HepG2 (cell line): ENCODE data around the gene TCF7L2. TPM values are rescaled to one million over a fixed set of nuclear protein-coding genes. Genes with fewer than 3 reads are reported as not detected.

ENCODE experiments used
- ATAC-seq: fragments of 200-7000 bp; cut with Tn5 transposase; 3 replicates; pipeline ENCODE4 v1.9.1; 2020; ENCODE audit warnings: mild to moderate bottlenecking, moderate library complexity
- BruUV-seq: library from RNA; stranded (reverse); fragments of 400-500 nt; replicated peaks from 2 replicates; lab custom pipeline; 2021; lab: Mats Ljungman, UMichigan
- CTCF ChIA-PET: fragments of 300-600 bp; formaldehyde crosslinking; extraction: SDS; loops from one replicate; lab custom pipeline; 2021; ENCODE audit warnings: low total read pairs, inconsistent platforms, low intra/inter-chr PET ratio; lab: Yijun Ruan, JAX
- POLR2A ChIA-PET: fragments of 350-600 bp; sonication (Branson Sonifier 250); formaldehyde crosslinking; loops from one replicate; lab custom pipeline; 2020; ENCODE audit warnings: antibody characterized with exemption, inconsistent platforms; lab: Yijun Ruan, JAX
- DNase-seq: peaks from one replicate; pipeline ENCODE4 v3.0.0-alpha.2; 2015; ENCODE audit warnings: low spot score
- FAIRE-seq: peaks from 3 replicates; lab custom pipeline; 2011; peaks lifted over from hg19 to GRCh38; lab: Jason Lieb, UNC
- H2AFZ ChIP-seq: one replicate; pipeline ENCODE4 v1.6.1; 2011; ENCODE audit warnings: low read length, inconsistent platforms
- H3K27ac ChIP-seq: fragments of 300-600 bp; 3 replicates; pipeline ENCODE4 v1.8.0; 2011; ENCODE audit warnings: mixed run types, mild to moderate bottlenecking, mixed read lengths, low read length, inconsistent platforms; ENCODE audit not compliant: insufficient read depth; ENCODE audit errors: extremely low read length
- H3K27me3 ChIP-seq, 2 experiments: fragments of 200-600 bp in 1 of 2; 2 replicates in 1 of 2; 3 replicates in 1 of 2; pipeline versions ENCODE4 v1.6.0 to v1.8.0; 2011; ENCODE audit warnings: low read length in 2 of 2, mild to moderate bottlenecking in 2 of 2, moderate library complexity in 2 of 2, inconsistent platforms in 1 of 2; ENCODE audit not compliant: insufficient read depth in 2 of 2, control insufficient read depth in 1 of 2
- H3K36me3 ChIP-seq, 2 experiments: fragments of 200-600 bp in 1 of 2; replicated peaks in 1 of 2; 2 replicates in 1 of 2; 3 replicates in 1 of 2; pipeline versions ENCODE4 v1.5.1 to v1.8.0; 2011; ENCODE audit warnings: low read length in 2 of 2, inconsistent platforms in 1 of 2; ENCODE audit not compliant: insufficient read depth in 2 of 2, control insufficient read depth in 1 of 2
- H3K4me1 ChIP-seq: 2 replicates; pipeline ENCODE4 v1.5.1; 2012; ENCODE audit warnings: low read length, inconsistent platforms; ENCODE audit not compliant: insufficient read depth
- H3K4me2 ChIP-seq: 2 replicates; pipeline ENCODE4 v1.6.0; 2011; ENCODE audit warnings: low read depth, low read length, inconsistent platforms
- H3K4me3 ChIP-seq, 3 experiments: fragments of 200-600 bp in 1 of 3; sonication (generic), shearing (Covaris generic) in 1 of 3; replicated peaks in 1 of 3; 2 replicates each; pipeline ENCODE4 v1.5.1; 2011 to 2016; ENCODE audit warnings: low read length in 3 of 3, inconsistent platforms in 2 of 3, low read depth in 2 of 3, mild to moderate bottlenecking in 2 of 3, control low read depth in 1 of 3, mixed read lengths in 1 of 3; ENCODE audit not compliant: insufficient read depth in 1 of 3
- H3K79me2 ChIP-seq: one replicate; pipeline ENCODE4 v1.6.1; 2011; ENCODE audit warnings: low read length, inconsistent platforms; ENCODE audit not compliant: insufficient read depth
- H3K9ac ChIP-seq: 2 replicates; pipeline ENCODE4 v1.6.0; 2011; ENCODE audit warnings: mild to moderate bottlenecking, low read depth, low read length, inconsistent platforms; ENCODE audit not compliant: insufficient read depth
- H3K9me3 ChIP-seq: 2 replicates; pipeline ENCODE4 v1.5.1; 2012; ENCODE audit warnings: mild to moderate bottlenecking, low read length
- H4K20me1 ChIP-seq: 2 replicates; pipeline ENCODE4 v1.6.0; 2011; ENCODE audit warnings: inconsistent platforms, mild to moderate bottlenecking, low read length, moderate library complexity; ENCODE audit not compliant: insufficient read depth
- AKAP8 ChIP-seq: sonication (generic); formaldehyde crosslinking; IDR thresholded peaks from 2 replicates; pipeline ENCODE4 v1.5.1; 2020; ENCODE audit warnings: mild to moderate bottlenecking, missing genetic modification reagents
- GPN1 ChIP-seq: sonication (generic); formaldehyde crosslinking; IDR thresholded peaks from 2 replicates; pipeline ENCODE4 v1.5.1; 2020; ENCODE audit warnings: missing genetic modification reagents, borderline replicate concordance
- KLF6 ChIP-seq: IDR thresholded peaks from 2 replicates; pipeline ENCODE4 v1.8.0; 2016; ENCODE audit warnings: missing biosample characterization, missing genetic modification reagents
- ZFP62 ChIP-seq: sonication (generic); formaldehyde crosslinking; IDR thresholded peaks from 2 replicates; pipeline ENCODE4 v1.4.0; 2020; ENCODE audit warnings: missing genetic modification reagents
- ZNF431 ChIP-seq: sonication (generic); formaldehyde crosslinking; IDR thresholded peaks from 2 replicates; pipeline ENCODE4 v1.9.0; 2022; ENCODE audit warnings: missing genetic modification reagents, low read depth, mild to moderate bottlenecking, borderline replicate concordance
- ZNF678 ChIP-seq: sonication (generic); formaldehyde crosslinking; IDR thresholded peaks from 2 replicates; pipeline ENCODE4 v1.4.0; 2020; ENCODE audit warnings: mild to moderate bottlenecking, missing genetic modification reagents
- WGBS: methylation state at CpG from one replicate; pipeline ENCODE4 v1.1.6; 2017; ENCODE audit warnings: low lambda C conversion rate; 5-methylcytosine and 5-hydroxymethylcytosine counted together
- in situ Hi-C: cut with HindIII; loops from 2 replicates; pipeline ENCODE4 v1.10.0; 2017; ENCODE audit warnings: low pct_unique_long_range_greater_than_20kb; ENCODE audit not compliant: extremely low pct_ligation_motif_present
- intact Hi-C: fragments of 100-400 bp; cut with micrococcal nuclease; formaldehyde crosslinking; loops from one replicate; pipeline ENCODE4 v1.10.0; 2022; ENCODE audit not compliant: unreplicated experiment
- polyA plus RNA-seq, 8 experiments: library from polyadenylated mRNA; depleted of rRNA in 3 of 8; stranded (reverse) in 7 of 8; unstranded in 1 of 8; fragments of >200 nt; fragmentation: Illumina TruSeq in 4 of 8; extraction: Trizol in 4 of 8; gene quantifications; 2 replicates each; pipeline versions ENCODE4 v1.2.1 to v1.2.3, GENCODE V29; 2011 to 2016; ENCODE audit warnings: low read depth in 4 of 8, missing spikeins in 1 of 8, mixed read lengths in 1 of 8; ENCODE audit not compliant: insufficient read depth in 1 of 8
- total RNA-seq, 5 experiments: library from RNA; depleted of rRNA; stranded (reverse); fragments of >200 nt; fragmentation: Illumina TruSeq; extraction: Trizol; gene quantifications; 2 replicates each; pipeline ENCODE4 v1.2.3, GENCODE V29; 2016; ENCODE audit warnings: low read depth in 1 of 5
- TF ChIP-seq, protein P1 (sequence below): sonication (generic); formaldehyde crosslinking; IDR thresholded peaks from 2 replicates; pipeline ENCODE4 v1.5.0; 2020; ENCODE audit warnings: missing genetic modification reagents, mild to moderate bottlenecking, borderline replicate concordance
- TF ChIP-seq, protein P2 (sequence below): IDR thresholded peaks from 2 replicates; pipeline ENCODE4 v1.6.1; 2016
- TF ChIP-seq, protein P3 (sequence below): sonication (generic); formaldehyde crosslinking; IDR thresholded peaks from 2 replicates; pipeline ENCODE4 v1.5.0; 2020; ENCODE audit warnings: mild to moderate bottlenecking, low read depth, missing genetic modification reagents, borderline replicate concordance
- TF ChIP-seq, protein P4 (sequence below): sonication (generic); formaldehyde crosslinking; IDR thresholded peaks from 2 replicates; pipeline ENCODE4 v1.4.0; 2020; ENCODE audit warnings: missing genetic modification reagents

The TCF7L2 gene
- total and polyA plus RNA-seq, 2 of the 13 experiments (the other 11 are each of a cell fraction or from before 2014, with no cell fraction given), result 3.9 to 13.7 TPM

DNA sequence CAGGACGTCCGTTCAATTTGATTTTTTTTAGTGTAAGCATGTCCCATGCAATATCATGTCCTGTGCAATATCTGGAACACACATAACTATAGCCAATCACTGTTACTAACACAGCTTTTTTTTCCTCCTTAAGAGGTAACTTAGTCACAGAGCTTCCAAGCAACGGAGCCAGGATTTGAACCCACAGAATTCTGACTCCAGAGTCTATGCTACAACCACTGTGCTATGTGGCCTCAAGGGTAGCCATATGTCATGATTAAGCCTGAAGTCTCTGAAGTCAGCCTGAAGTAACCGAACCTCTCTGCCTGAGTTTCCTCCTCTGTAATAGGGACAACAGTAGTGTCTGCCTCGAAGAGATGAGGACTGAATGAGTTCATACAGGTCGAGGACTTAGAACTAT is 42.2 kb upstream of the TCF7L2 start:
- no peaks in the 10 kb centered on the region for H3K36me3 ChIP-seq
- H3K9me3 ChIP-seq, result no peaks in the 10 kb centered on the region
- intact Hi-C loops (no loop called here), in situ Hi-C loops (no loop called here)
- POLR2A ChIA-PET, result interaction anchor here (1.4 to 1.8 kb wide), 2 partner anchors 9 to 42 kb away, joined by 3 to 4 read pairs; partner anchors contain the start of gene TCF7L2
- H3K4me3 ChIP-seq, result no peak overlapping the region
- no peak for ATAC-seq
- no peak overlapping the region for H3K9ac ChIP-seq
- no peak for DNase-seq
- no peaks in the 10 kb centered on the region for H4K20me1 ChIP-seq
- 63% methylated on average over 6 of the region's 6 CpGs for WGBS
- H3K4me2 ChIP-seq, result no peak overlapping the region
- CTCF ChIA-PET, result no interaction called here
- H2AFZ ChIP-seq, result no peak overlapping the region
- H3K79me2 ChIP-seq, result no peaks in the 10 kb centered on the region
- no peaks in the 10 kb centered on the region for H3K27me3 ChIP-seq
- H3K4me1 ChIP-seq, result peaks cover 27% of the 10 kb centered on the region
- TF ChIP-seq ZNF431 (no peak), GPN1 (CRISPR knock-in tag) (no peak), ZFP62 (CRISPR knock-in tag) (no peak), AKAP8 (no peak), KLF6 (CRISPR knock-in tag) (no peak), ZNF678 (CRISPR knock-in tag) (no peak)
- TF ChIP-seq, protein P1, sequence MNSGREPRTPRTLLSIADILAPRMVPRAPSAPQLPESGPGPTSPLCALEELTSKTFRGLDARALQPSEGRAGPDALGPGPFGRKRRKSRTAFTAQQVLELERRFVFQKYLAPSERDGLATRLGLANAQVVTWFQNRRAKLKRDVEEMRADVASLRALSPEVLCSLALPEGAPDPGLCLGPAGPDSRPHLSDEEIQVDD, result no peak
- TF ChIP-seq, protein P2, sequence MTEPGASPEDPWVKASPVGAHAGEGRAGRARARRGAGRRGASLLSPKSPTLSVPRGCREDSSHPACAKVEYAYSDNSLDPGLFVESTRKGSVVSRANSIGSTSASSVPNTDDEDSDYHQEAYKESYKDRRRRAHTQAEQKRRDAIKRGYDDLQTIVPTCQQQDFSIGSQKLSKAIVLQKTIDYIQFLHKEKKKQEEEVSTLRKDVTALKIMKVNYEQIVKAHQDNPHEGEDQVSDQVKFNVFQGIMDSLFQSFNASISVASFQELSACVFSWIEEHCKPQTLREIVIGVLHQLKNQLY (CRISPR knock-in tag), result no peak
- TF ChIP-seq, protein P3, sequence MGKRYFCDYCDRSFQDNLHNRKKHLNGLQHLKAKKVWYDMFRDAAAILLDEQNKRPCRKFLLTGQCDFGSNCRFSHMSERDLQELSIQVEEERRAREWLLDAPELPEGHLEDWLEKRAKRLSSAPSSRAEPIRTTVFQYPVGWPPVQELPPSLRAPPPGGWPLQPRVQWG (CRISPR knock-in tag), result no peak
- TF ChIP-seq, protein P4, sequence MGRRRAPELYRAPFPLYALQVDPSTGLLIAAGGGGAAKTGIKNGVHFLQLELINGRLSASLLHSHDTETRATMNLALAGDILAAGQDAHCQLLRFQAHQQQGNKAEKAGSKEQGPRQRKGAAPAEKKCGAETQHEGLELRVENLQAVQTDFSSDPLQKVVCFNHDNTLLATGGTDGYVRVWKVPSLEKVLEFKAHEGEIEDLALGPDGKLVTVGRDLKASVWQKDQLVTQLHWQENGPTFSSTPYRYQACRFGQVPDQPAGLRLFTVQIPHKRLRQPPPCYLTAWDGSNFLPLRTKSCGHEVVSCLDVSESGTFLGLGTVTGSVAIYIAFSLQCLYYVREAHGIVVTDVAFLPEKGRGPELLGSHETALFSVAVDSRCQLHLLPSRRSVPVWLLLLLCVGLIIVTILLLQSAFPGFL (CRISPR knock-in tag), result no peak
- FAIRE-seq, result no peak
- BruUV-seq, result no TSS peak
- no peak overlapping the region for H3K27ac ChIP-seq
